Tibial artery (tissue), 4 donors: ENCODE results near the gene CCDC85B.
A peak's percentile ranks its signal among the peaks of the same experiment; 100 is the strongest.

Source experiments
- DNase-seq, 2 donors: peaks; one replicate each; pipeline ENCODE4 v3.0.0-alpha.2; 2019
- H3K27ac ChIP-seq, 2 donors: fragments of 200-600 bp; sonication (generic) in 1 of 2; 1 replicate in 1 of 2; 2 replicates in 1 of 2; pipeline ENCODE4 v1.5.1; 2018 to 2019; ENCODE audit warnings: mild to moderate bottlenecking in 1 of 2
- H3K27me3 ChIP-seq, 2 donors: fragments of 200-600 bp; sonication (generic) in 1 of 2; one replicate each; pipeline versions ENCODE4 v1.5.1 to v1.6.0; 2016 to 2019
- H3K36me3 ChIP-seq, 3 donors: fragments of 200-600 bp; sonication (generic) in 2 of 3; one replicate each; pipeline ENCODE4 v1.5.1; 2016 to 2019; ENCODE audit warnings: mild to moderate bottlenecking in 2 of 3
- H3K4me1 ChIP-seq, 4 donors: fragments of 200-600 bp; sonication (generic) in 2 of 4; 1 replicate in 3 of 4; 2 replicates in 1 of 4; pipeline ENCODE4 v1.5.1; 2016 to 2019
- H3K4me3 ChIP-seq, 2 donors: fragments of 200-600 bp; sonication (generic) in 1 of 2; 1 replicate in 1 of 2; 2 replicates in 1 of 2; pipeline ENCODE4 v1.5.1; 2018 to 2019; ENCODE audit warnings: mild to moderate bottlenecking in 2 of 2
- H3K9me3 ChIP-seq, 3 donors: fragments of 200-600 bp; sonication (generic) in 1 of 3; one replicate each; pipeline ENCODE4 v1.5.1; 2016 to 2019
- CTCF ChIP-seq, 2 experiments: fragments of 200-600 bp in 1 of 2; fragments of 450-650 bp in 1 of 2; IDR thresholded peaks; one replicate each; pipeline ENCODE4 v1.5.1; 2017 to 2019; ENCODE audit warnings: antibody characterized with exemption in 2 of 2, mild to moderate bottlenecking in 1 of 2, moderate library complexity in 1 of 2
- intact Hi-C: fragments of 100-400 bp; cut with DNase I; formaldehyde crosslinking; loops from one replicate; pipeline ENCODE4 v1.15.0; 2023; ENCODE audit warnings: low total_unique reads

Gene CCDC85B

GRCh38 chr11:65873318-65874156, 16.9 kb upstream of the CCDC85B start:
- H3K27me3 ChIP-seq = no peaks in the 10 kb centered on the region
- H3K36me3 ChIP-seq = peaks cover 0 to 19% (median 12%) of the 10 kb centered on the region in 3 donors
- peaks cover 0 to 34% (median 26%) of the 10 kb centered on the region in 4 donors for H3K4me1 ChIP-seq
- peak; percentile 94 to 98 for DNase-seq
- intact Hi-C loops = no loop called here
- peak in 1 of 2 experiments; percentile 6 for TF ChIP-seq CTCF (IDR thresholded peaks at IDR 0.05)
- peak overlapping the region; percentile 66 to 76 for H3K4me3 ChIP-seq
- H3K9me3 ChIP-seq = no peaks in the 10 kb centered on the region
- H3K27ac ChIP-seq = peak overlapping the region; percentile 96 to 98

- Histone ChIP-seq H3K27ac (no peak within 1 kb of the TSS), H3K36me3 (peaks cover 15 to 25% (median 16%) of the 10 kb centered on the region in 3 donors), H3K4me3 (no peak within 1 kb of the TSS), H3K4me1 (peaks cover 0 to 5% (median 1%) of the 10 kb centered on the region in 4 donors), H3K9me3 (no peaks in the 10 kb centered on the region), H3K27me3 (no peaks in the 10 kb centered on the region)
- intact Hi-C loops = no loop called here
- peak in 1 of 2 donors; percentile 64 for DNase-seq
- no peak for TF ChIP-seq CTCF (IDR thresholded peaks at IDR 0.05)
Observed at GRCh38 chr11:65879617-65880016, 10.9 kb upstream of the CCDC85B start, which contains the start of gene CTSW. Gene CTSW (plus strand): TSS chr11:65879837. CDS start chr11:65879855, 18 bp downstream.

- Histone ChIP-seq H3K36me3 (peaks cover 15 to 29% (median 19%) of the 10 kb centered on the region in 3 donors), H3K4me3 (no peak overlapping the region), H3K4me1 (peaks cover 0 to 9% (median 3%) of the 10 kb centered on the region in 4 donors), H3K27me3 (no peaks in the 10 kb centered on the region), H3K9me3 (no peaks in the 10 kb centered on the region), H3K27ac (no peak overlapping the region)
- DNase-seq = no peak
- intact Hi-C loops = no loop called here
- TF ChIP-seq CTCF (IDR thresholded peaks at IDR 0.05) = no peak
Observed at GRCh38 chr11:65880027-65880426, 10.4 kb upstream of the CCDC85B start.

- no peaks in the 10 kb centered on the region for H3K27me3 ChIP-seq
- intact Hi-C loops = no loop called here
- H3K27ac ChIP-seq = no peak overlapping the region
- H3K9me3 ChIP-seq = no peaks in the 10 kb centered on the region
- peaks cover 15 to 36% (median 23%) of the 10 kb centered on the region in 3 donors for H3K36me3 ChIP-seq
- H3K4me3 ChIP-seq = no peak overlapping the region
- no peak for DNase-seq
- no peak for TF ChIP-seq CTCF (IDR thresholded peaks at IDR 0.05)
- peaks cover 0 to 10% (median 4%) of the 10 kb centered on the region in 4 donors for H3K4me1 ChIP-seq
Observed at GRCh38 chr11:65880844-65881421, 9.5 kb upstream of the CCDC85B start.

GRCh38 chr11:65882120-65883057, 8.1 kb upstream of the CCDC85B start:
- no peak overlapping the region for H3K4me3 ChIP-seq
- H3K27ac ChIP-seq = no peak overlapping the region
- DNase-seq = no peak
- no peaks in the 10 kb centered on the region for H3K27me3 ChIP-seq
- H3K4me1 ChIP-seq = peaks cover 0 to 22% (median 13%) of the 10 kb centered on the region in 4 donors
- no peaks in the 10 kb centered on the region for H3K9me3 ChIP-seq
- H3K36me3 ChIP-seq = peaks cover 15 to 48% (median 26%) of the 10 kb centered on the region in 3 donors
- no peak for TF ChIP-seq CTCF (IDR thresholded peaks at IDR 0.05)
- intact Hi-C loops = no loop called here
